ENCODE data around the gene CHTF8. TPM values are rescaled to one million over a fixed set of nuclear protein-coding genes. Genes with fewer than 3 reads are reported as not detected.
A peak's percentile ranks its signal among the peaks of the same experiment; 100 is the strongest.

Gene CHTF8
- total and polyA plus RNA-seq, 10 of the 15 experiments (the other 5 are each of a cell fraction or from before 2014, with no cell fraction given), result 18.5 to 159 (median 102) TPM

- WGBS (ENCODE audit: insufficient coverage, insufficient replicate concordance, low lambda C conversion rate, missing lambda C conversion rate), result 100% methylated on average over 3 of the region's 3 CpGs
- ChIA-PET CTCF (interaction anchor here (1.2 to 2.5 kb wide), 3 partner anchors 46 to 131 kb away, joined by 3 to 8 read pairs (median 8); no protein-coding TSS in a partner anchor), SMC1A (ENCODE audit: uncharacterized antibody, unreplicated experiment) (interaction anchor here (0.7 to 2.1 kb wide), 4 partner anchors 10 to 130 kb away, joined by 3 to 9 read pairs (median 6); no protein-coding TSS in a partner anchor), RAD21 (ENCODE audit: unreplicated experiment) (interaction anchor here (1.1 kb wide), 1 partner anchor 129 kb away, joined by 3 read pairs; no protein-coding TSS in a partner anchor), POLR2A (interaction anchor here (2.0 kb wide), 1 partner anchor 9 kb away, joined by 7 read pairs; no protein-coding TSS in a partner anchor)
- H3K4me3 ChIP-seq, result no peak overlapping the region
- ATAC-seq, result no peak
- H3K36me3 ChIP-seq (ENCODE audit: control insufficient read depth in 2 of 2, insufficient read depth in 2 of 2, low read length in 1 of 2), result peaks cover 17 to 40% of the 10 kb centered on the region in 2 experiments
- H3K27me3 ChIP-seq (replicated peaks in 1 of 2; ENCODE audit: control insufficient read depth in 2 of 2, insufficient read depth in 2 of 2, low read length in 1 of 2), result no peaks in the 10 kb centered on the region
- H3K4me2 ChIP-seq (ENCODE audit: control insufficient read depth, insufficient read depth), result no peak overlapping the region
- TSS peak; percentile 33 for BruUV-seq (replicated peaks)
- no peaks in the 10 kb centered on the region for H3K4me1 ChIP-seq (ENCODE audit: control insufficient read depth, insufficient read depth, low read length)
- intact Hi-C loops (cut with micrococcal nuclease; ENCODE audit: unreplicated experiment) (no loop called here), in situ Hi-C loops (cut with MboI) (no loop called here)
- no peaks in the 10 kb centered on the region for H3K9me3 ChIP-seq (replicated peaks; ENCODE audit: control insufficient read depth, insufficient read depth, low read length)
- no peak overlapping the region for H3K9ac ChIP-seq (ENCODE audit: control insufficient read depth, insufficient read depth, low read length)
- no peak overlapping the region for H2AFZ ChIP-seq (ENCODE audit: control insufficient read depth, low read depth, low read length)
- H4K20me1 ChIP-seq (ENCODE audit: control insufficient read depth, insufficient read depth), result no peaks in the 10 kb centered on the region
- H3K27ac ChIP-seq (ENCODE audit: control insufficient read depth, insufficient read depth), result no peak overlapping the region
- no peak for DNase-seq (ENCODE audit: low read depth, low spot score)
- FAIRE-seq, result no peak
- no peak for TF ChIP-seq CHD4 (IDR thresholded peaks at IDR 0.05)
- no peak for TF ChIP-seq TARDBP (IDR thresholded peaks at IDR 0.05; ENCODE audit: borderline replicate concordance)
- TF ChIP-seq PBX3 (IDR thresholded peaks at IDR 0.05; ENCODE audit: insufficient replicate concordance, low read depth, low read length), result no peak
- TF ChIP-seq SMC3 (IDR thresholded peaks at IDR 0.05; ENCODE audit: borderline replicate concordance, low read length), result no peak
- TF ChIP-seq ZSCAN29 (IDR thresholded peaks at IDR 0.05), result no peak
- TF ChIP-seq, protein P1, sequence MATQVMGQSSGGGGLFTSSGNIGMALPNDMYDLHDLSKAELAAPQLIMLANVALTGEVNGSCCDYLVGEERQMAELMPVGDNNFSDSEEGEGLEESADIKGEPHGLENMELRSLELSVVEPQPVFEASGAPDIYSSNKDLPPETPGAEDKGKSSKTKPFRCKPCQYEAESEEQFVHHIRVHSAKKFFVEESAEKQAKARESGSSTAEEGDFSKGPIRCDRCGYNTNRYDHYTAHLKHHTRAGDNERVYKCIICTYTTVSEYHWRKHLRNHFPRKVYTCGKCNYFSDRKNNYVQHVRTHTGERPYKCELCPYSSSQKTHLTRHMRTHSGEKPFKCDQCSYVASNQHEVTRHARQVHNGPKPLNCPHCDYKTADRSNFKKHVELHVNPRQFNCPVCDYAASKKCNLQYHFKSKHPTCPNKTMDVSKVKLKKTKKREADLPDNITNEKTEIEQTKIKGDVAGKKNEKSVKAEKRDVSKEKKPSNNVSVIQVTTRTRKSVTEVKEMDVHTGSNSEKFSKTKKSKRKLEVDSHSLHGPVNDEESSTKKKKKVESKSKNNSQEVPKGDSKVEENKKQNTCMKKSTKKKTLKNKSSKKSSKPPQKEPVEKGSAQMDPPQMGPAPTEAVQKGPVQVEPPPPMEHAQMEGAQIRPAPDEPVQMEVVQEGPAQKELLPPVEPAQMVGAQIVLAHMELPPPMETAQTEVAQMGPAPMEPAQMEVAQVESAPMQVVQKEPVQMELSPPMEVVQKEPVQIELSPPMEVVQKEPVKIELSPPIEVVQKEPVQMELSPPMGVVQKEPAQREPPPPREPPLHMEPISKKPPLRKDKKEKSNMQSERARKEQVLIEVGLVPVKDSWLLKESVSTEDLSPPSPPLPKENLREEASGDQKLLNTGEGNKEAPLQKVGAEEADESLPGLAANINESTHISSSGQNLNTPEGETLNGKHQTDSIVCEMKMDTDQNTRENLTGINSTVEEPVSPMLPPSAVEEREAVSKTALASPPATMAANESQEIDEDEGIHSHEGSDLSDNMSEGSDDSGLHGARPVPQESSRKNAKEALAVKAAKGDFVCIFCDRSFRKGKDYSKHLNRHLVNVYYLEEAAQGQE (IDR thresholded peaks at IDR 0.05; ENCODE audit: low read depth, low read length), result no peak
- TF ChIP-seq ZBED1 (IDR thresholded peaks at IDR 0.05; ENCODE audit: borderline replicate concordance), result no peak
- H3K79me2 ChIP-seq (ENCODE audit: control insufficient read depth, insufficient read depth, low read length), result no peaks in the 10 kb centered on the region
Observed at GRCh38 chr16:69157196-69157595, 24.8 kb upstream of the CHTF8 start.

All from GM12878 (cell line).